OCI-LY1 (cell line): ENCODE results near the gene KRTAP10-3.

Experiments
- EZH2 ChIP-seq: fragments of 200-600 bp; sonication (generic), shearing (Covaris generic); IDR thresholded peaks from 2 replicates; pipeline ENCODE4 v1.8.0; 2017; ENCODE audit warnings: borderline replicate concordance, mixed run types, mild to moderate bottlenecking, antibody characterized with exemption, low read length, moderate library complexity, mixed read lengths
- TF ChIP-seq, protein P1 (sequence below): fragments of 200-600 bp; sonication (generic), shearing (Covaris generic); IDR thresholded peaks from 2 replicates; pipeline ENCODE4 v1.5.1; 2017; ENCODE audit warnings: mild to moderate bottlenecking, antibody characterized with exemption, low read length, moderate library complexity, mixed read lengths

DNA sequence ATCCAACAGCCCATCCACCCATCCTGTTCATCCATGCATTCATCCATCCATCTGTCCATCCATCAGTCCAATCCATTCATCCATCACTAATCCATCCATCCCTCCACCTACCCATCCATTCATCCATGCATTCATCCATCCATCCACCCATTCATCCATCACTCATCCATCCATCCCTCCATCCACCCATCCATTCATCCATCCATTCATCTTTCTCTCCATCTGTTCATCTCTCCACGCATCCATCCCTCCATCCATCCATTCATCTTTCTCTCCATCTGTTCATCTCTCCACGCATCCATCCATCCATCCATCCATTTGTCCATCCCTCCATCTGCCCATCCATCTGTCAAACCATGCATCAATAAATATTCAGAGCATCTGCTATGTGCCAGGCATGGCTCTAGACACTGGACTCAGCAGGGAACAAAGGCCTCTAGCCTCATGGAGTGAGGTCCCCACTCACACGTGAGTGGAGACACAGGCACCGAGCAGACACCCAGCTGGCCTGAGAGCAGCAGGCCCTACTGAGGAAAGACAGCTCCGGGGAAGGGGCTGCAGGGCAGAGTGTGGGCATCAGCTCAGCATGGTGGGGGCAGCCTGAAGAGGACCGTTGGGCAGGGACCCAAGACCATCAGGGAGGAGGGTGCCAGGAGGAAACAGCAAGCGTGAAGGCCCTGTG lies 28.2 kb downstream of the KRTAP10-3 start:
- TF ChIP-seq, protein P1, sequence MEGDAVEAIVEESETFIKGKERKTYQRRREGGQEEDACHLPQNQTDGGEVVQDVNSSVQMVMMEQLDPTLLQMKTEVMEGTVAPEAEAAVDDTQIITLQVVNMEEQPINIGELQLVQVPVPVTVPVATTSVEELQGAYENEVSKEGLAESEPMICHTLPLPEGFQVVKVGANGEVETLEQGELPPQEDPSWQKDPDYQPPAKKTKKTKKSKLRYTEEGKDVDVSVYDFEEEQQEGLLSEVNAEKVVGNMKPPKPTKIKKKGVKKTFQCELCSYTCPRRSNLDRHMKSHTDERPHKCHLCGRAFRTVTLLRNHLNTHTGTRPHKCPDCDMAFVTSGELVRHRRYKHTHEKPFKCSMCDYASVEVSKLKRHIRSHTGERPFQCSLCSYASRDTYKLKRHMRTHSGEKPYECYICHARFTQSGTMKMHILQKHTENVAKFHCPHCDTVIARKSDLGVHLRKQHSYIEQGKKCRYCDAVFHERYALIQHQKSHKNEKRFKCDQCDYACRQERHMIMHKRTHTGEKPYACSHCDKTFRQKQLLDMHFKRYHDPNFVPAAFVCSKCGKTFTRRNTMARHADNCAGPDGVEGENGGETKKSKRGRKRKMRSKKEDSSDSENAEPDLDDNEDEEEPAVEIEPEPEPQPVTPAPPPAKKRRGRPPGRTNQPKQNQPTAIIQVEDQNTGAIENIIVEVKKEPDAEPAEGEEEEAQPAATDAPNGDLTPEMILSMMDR = no peak
- no peak for TF ChIP-seq EZH2
